GM04504 (cell line): ENCODE measurements around the gene MYRIP.
"Not testable (repeated sequence)": the region's sequence is repeated elsewhere in the genome, so short reads cannot be mapped to it uniquely, and the experiment has no call there.

Experiments used
- DNase-seq: peaks from one replicate; pipeline ENCODE4 v3.0.0-alpha.2; 2012; ENCODE audit warnings: low read depth

The MYRIP gene

GRCh38 chr3:39809181-39809994, at the start of gene MYRIP:
Gene MYRIP, plus strand, starts transcription at chr3:39809609. Its CDS starts 91,208 bp downstream, at chr3:39900817.
- no peak for DNase-seq

DNA sequence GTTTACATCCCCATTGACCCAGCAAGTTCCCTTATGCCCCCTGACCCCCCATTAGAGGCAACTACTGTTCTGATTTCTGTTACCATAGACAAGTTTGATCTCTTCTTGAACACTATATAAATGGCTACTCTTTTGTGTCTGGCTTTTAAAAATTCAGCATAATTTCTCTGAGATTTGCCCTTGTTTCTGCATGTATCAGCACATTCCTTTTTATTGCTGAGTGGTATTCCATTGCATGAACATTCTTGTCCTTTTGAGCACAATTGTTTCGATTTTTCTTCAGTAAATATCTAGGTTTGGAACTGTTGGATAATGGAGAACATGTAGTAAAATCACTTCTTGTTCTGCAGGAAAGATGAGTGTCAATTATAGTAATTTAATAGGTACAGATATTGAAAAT, 49.1 kb upstream of the MYRIP start:
- no peak for DNase-seq

DNA sequence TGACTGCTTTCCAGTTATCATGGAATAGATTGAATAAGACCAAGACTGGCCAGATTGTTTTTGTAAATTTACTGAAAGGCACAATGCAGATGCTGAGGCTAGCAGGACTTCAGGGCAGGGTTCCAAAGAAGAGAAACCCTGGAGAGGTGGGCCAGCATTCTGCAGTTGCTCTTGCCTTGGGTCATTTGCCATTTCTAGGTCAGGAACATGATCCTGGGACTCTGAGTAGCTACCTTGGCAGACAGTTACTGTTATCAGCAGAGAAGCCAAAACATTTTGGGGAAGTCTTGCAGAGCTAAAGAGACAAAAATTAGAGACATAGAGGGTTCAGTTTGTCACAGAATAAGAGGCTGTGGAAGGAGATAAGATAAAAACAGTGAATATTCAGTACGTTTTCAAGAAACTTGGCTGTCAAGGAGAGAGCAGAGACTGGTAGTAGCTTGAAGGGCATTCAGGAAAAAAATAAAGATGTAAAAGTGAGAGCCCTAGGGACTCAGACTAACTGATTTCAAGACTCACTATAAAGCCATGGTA, 46.8 kb upstream of the MYRIP start:
- no peak for DNase-seq

DNA sequence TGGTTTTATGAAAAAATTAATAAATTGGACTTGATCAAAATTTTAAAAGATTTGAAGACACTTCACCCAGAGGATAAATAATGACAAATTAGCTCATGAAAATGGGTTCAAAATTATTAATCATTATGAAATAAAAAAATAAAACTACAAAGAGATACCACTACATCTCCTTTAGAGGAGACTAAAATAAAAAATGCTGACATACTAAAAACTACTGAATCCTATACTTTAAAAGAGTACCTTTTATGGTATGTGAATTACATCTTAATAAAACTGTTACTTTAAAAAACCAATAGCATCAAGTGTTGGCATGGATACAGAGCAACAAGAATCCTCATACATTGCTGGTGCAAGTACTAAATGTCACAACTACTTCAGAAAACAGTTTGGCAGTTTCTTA, 46.0 kb upstream of the MYRIP start:
- no peak for DNase-seq

DNA sequence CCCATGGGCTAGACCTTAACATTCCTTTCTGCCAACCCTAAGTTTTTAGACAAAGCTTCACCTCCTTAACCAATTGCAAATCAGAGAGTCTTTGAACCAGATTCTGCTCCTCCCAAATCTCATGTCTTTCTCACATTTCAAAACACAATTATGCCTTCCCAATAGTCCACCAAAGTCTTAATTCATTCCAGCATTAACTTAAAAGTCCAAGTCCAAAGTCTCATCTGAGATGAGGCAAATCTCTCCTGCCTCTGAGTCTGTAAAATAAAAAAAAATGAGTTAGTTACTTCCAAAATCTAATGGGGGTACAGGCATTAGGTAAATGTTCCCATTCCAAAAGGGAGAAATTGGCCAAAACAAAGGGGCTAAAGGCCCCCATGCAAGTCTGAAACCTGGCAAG, 43.8 kb upstream of the MYRIP start:
- no peak for DNase-seq

DNA sequence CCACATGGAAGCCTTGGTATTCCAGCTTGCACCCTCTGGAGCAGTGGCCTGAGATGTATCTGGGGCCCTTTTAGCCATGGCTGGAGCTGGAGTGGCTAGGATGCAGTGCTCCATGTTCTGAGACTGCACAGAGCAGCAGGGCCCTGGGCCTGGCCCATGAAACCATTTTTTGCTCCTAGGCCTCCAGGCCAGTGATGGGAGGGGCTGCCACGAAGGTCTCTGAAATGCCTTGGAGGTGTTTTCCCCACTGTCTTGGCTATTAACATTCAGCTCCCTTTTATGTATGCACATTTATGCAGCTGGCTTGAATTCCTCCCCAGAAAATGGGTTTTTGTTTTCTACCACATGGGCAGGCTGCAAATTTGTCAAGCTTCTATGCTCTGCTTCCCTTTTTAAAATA, 43.0 kb upstream of the MYRIP start:
- no peak for DNase-seq

DNA sequence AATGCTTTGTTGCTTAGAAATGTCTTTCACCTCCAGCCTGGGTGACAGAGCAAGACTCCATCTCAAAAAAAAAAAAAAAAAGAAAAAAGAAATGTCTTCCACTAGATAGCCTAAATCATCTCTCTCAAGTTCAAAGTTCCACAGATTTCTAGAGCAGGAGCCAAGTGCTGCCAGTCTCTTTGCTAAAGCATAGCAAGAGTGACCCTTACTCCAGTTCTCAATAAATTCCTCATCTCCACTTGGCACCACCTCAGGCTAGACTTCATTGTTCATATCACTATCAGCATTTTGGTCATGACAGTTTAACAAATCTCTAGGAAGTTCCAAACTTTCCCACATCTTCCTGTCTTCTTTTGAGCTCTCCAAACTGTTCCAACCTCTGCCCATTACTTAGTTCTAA, 42.5 kb upstream of the MYRIP start:
- not testable (repeated sequence) for DNase-seq

GRCh38 chr3:39778168-39778567, 31.2 kb upstream of the MYRIP start:
- not testable (repeated sequence) for DNase-seq

GRCh38 chr3:39779511-39780230, 29.7 kb upstream of the MYRIP start:
- DNase-seq, result no peak

DNA sequence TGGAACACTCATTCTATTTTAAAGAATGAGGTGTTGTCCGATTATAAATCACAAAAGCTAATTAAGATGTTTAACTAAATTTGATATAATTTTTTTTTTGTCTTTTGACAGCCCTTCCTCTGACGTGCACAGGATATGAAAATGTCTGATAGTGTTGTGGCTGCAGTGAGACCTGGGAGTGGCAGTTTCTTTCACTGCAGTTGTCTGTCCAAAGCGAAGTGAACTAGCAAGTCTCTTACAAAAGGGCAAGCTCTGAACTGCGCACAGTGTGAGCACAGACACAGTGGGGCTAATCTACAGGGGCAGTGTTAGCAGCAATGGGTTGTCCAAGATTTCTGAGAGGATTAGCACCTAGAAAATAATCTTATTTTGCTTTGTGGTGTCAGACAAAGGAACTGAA, 29.1 kb upstream of the MYRIP start:
- no peak for DNase-seq

DNA sequence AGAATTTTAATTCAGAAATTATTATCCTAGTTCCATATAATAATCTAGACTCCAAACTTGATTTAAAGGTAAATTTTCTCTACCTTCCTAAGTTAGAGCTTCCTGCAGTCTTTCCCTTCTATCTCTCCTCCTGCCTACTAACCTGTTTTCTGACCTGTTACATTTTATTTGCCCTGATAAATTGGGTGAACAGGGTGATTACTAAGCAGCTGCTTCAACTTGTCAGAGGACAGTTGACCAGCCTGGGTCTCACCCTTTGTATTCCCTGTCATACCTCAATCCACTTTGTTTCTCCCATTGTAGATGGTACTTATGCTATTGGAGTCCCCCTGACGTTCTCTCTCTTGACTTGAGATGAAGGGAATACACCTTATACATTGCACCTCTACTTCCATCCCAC, 28.4 kb upstream of the MYRIP start:
- DNase-seq, result no peak

GRCh38 chr3:39781632-39782031, 27.8 kb upstream of the MYRIP start:
- no peak for DNase-seq

GRCh38 chr3:39783680-39784079, 25.7 kb upstream of the MYRIP start:
- no peak for DNase-seq

DNA sequence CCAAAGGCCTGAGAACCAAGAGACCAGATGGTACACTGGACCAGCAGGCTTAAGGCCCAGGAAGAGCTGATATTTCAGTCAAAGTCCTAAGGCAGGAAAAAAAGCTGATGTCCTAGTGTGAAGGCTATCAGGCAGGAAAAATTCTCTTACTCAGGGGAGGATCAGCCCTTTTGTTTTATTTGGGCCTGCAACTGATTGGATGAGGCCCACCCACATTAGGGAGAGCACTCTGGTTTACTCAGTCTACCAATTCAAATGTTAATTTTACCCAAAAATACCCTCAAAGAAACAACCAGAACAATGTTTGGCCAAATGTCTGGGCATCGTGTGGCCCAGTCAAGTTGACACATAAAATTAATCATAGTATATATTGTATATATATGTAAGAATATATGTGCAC, 24.5 kb upstream of the MYRIP start:
- no peak for DNase-seq

- no peak for DNase-seq
Observed at GRCh38 chr3:39788128-39788883, 21.1 kb upstream of the MYRIP start.

DNA sequence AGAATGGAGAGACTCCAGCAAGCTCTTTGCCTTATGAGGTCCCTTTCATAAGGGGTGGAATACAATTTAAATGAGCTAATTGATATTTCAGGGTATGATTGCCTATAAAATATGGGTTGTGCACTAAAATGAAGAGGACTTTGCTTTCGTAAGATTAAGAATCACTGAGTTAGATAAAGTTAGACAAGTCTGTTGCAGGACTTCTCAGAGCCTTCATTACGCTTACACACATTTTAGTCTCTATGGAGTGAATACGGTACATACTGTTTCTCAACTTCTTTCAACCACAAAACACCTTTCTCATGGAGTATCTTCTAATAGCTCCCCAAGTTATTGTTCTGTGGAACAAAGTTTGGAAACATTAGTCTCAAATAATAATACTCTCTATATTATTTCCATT, 17.8 kb upstream of the MYRIP start:
- DNase-seq, result no peak

GRCh38 chr3:39794880-39795279, 14.5 kb upstream of the MYRIP start:
- DNase-seq, result no peak

DNA sequence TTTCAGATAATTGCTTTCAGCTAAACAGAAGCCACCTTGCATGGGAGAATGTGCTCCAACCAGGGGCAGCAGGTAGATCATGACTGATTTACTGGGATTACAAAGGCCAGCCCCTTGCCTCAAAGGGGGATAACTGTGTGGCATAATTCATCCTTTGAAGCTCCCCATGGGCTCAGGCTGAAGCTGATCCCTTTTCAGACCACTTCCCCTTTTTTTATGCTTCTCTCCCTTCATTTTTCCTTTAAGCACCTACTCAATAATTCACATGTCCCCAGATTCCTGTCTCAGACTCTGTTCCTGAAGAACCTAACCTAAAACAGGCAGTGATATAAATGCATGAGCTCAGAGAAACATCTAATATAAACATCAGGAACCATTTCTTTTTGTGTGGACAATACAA, 8.2 kb upstream of the MYRIP start:
- DNase-seq, result no peak

- not testable (repeated sequence) for DNase-seq
Observed at GRCh38 chr3:39802486-39802885, 6.9 kb upstream of the MYRIP start.

DNA sequence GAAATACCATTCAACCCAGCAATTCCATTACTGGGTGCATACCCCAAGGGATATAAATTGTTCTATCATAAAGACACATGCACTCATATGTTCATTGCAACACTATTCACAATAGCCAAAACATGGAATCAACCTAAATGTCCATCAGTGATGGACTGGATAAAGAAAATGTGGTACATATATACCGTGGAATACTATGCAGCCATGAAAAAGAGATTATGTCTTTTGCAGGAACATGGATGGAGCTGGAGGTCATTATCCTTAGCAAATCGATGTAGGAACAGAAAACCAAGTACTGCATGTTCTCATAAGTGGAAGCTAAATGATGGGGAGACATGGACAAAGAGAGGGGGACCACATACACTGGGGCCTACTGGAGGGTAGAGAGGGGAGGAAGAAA, 5.5 kb upstream of the MYRIP start:
- no peak for DNase-seq

DNA sequence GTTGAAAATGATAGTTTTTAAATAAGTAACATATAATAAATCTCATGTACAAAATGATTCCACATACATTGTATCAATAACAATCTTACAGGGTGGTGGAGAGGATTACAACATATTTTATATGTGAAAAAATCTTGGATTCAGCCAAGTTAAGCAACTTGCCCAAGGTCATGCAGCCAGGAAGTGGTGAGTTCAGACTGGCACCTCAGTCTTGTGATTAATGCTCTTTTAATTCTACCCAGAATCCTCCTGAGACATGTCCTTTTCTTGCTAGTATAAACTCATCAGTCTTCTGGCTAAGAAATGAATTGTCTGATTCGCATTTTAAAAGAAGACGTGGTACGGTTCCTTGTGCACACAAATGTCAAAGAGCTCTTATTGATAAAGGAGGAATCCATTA, 4.5 kb upstream of the MYRIP start:
- DNase-seq, result no peak

DNA sequence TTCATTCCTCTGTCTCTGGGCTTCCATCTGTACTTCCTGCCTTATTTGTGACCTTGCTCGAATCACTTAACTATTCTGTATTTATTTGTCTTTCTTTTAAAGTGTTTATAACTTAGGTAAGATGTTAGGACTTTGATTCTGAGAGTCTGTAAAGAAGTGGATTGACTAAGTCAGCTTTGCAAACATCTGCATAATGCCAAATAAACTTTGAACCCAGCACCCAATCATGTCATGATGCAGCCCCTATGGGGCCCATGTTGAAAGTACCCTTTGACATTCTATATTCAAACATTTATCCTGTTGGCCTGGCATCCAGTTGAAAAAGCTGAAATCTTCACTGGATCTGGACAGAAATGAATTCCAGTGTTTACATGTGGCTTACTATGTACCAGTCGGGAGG, 3.8 kb upstream of the MYRIP start:
- no peak for DNase-seq

DNA sequence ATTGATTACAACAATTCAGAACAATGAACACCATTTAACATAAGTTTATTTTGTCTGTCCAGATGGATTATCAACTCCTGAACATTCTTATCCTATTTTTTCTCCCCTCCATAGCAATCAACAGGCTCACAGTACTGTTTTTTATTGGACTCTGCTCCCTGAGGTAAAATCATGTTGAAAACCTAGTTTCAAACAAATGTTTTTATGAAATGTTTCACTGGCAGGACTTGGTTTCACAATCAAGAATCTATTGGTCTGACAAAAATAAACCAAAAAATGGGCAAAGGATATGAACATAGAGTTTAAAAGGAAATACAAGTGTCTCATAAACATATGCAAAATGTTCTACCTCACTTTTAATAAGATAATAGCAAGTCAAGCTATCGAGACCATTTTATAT, 2.6 kb upstream of the MYRIP start:
- DNase-seq, result no peak
